WTC11 (cell line): ENCODE data around the gene TMA16. TPM values are rescaled to one million over a fixed set of nuclear protein-coding genes. Genes with fewer than 3 reads are reported as not detected.
A peak's percentile ranks its signal among the peaks of the same experiment; 100 is the strongest.

ENCODE experiments used
- ATF6 ChIP-seq: sonication (generic); formaldehyde crosslinking; IDR thresholded peaks from 2 replicates; pipeline ENCODE4 v1.8.1; 2023; ENCODE audit warnings: mild to moderate bottlenecking, missing genetic modification reagents
- CBFB ChIP-seq: sonication (generic); formaldehyde crosslinking; IDR thresholded peaks from 2 replicates; pipeline ENCODE4 v1.8.1; 2022; ENCODE audit warnings: mild to moderate bottlenecking, low read depth, missing genetic modification reagents
- FOXK1 ChIP-seq: sonication (generic); formaldehyde crosslinking; IDR thresholded peaks from 2 replicates; pipeline ENCODE4 v1.8.0; 2022; ENCODE audit warnings: mild to moderate bottlenecking, moderate library complexity, missing genetic modification reagents
- FOXP1 ChIP-seq: sonication (generic); formaldehyde crosslinking; IDR thresholded peaks from 2 replicates; pipeline ENCODE4 v1.8.0; 2022; ENCODE audit warnings: missing genetic modification reagents, mild to moderate bottlenecking, moderate library complexity, borderline replicate concordance
- IRF2 ChIP-seq: sonication (generic); formaldehyde crosslinking; IDR thresholded peaks from 2 replicates; pipeline ENCODE4 v1.8.0; 2022; ENCODE audit warnings: low read depth, missing genetic modification reagents, borderline replicate concordance
- JUN ChIP-seq: sonication (generic); formaldehyde crosslinking; IDR thresholded peaks from 2 replicates; pipeline ENCODE4 v1.8.0; 2023; ENCODE audit warnings: mild to moderate bottlenecking, missing genetic modification reagents
- KAT7 ChIP-seq: sonication (generic); formaldehyde crosslinking; IDR thresholded peaks from 2 replicates; pipeline ENCODE4 v1.8.1; 2023; ENCODE audit warnings: missing genetic modification reagents, mild to moderate bottlenecking, borderline replicate concordance
- MLX ChIP-seq: sonication (generic); formaldehyde crosslinking; IDR thresholded peaks from 2 replicates; pipeline ENCODE4 v1.8.1; 2023; ENCODE audit warnings: mild to moderate bottlenecking, missing genetic modification reagents, moderate library complexity
- MXD4 ChIP-seq: fragments of 250-450 bp; sonication (Bioruptor Pico); IDR thresholded peaks from 2 replicates; pipeline ENCODE4 v1.8.0; 2021; ENCODE audit warnings: mild to moderate bottlenecking, moderate library complexity, borderline replicate concordance
- NFYB ChIP-seq: sonication (generic); formaldehyde crosslinking; conservative IDR thresholded peaks from 2 replicates; pipeline ENCODE4 v1.8.0; 2022; ENCODE audit warnings: low read depth, missing genetic modification reagents
- RELA ChIP-seq: sonication (generic); formaldehyde crosslinking; IDR thresholded peaks from 2 replicates; pipeline ENCODE4 v1.8.1; 2022; ENCODE audit warnings: missing genetic modification reagents, mild to moderate bottlenecking, borderline replicate concordance
- RORB ChIP-seq: fragments of 250-450 bp; sonication (Bioruptor Pico); IDR thresholded peaks from 2 replicates; pipeline ENCODE4 v1.9.0; 2021; ENCODE audit warnings: mild to moderate bottlenecking
- ZBTB43 ChIP-seq: sonication (generic); formaldehyde crosslinking; IDR thresholded peaks from 2 replicates; pipeline ENCODE4 v1.8.1; 2023; ENCODE audit warnings: mild to moderate bottlenecking, missing genetic modification reagents
- ZNF396 ChIP-seq: fragments of 250-450 bp; sonication (Bioruptor Pico); IDR thresholded peaks from 2 replicates; pipeline ENCODE4 v1.8.0; 2021; ENCODE audit warnings: mild to moderate bottlenecking, moderate library complexity, borderline replicate concordance
- ZNF512 ChIP-seq: sonication (generic); formaldehyde crosslinking; IDR thresholded peaks from 2 replicates; pipeline ENCODE4 v1.8.1; 2022; ENCODE audit warnings: missing genetic modification reagents, borderline replicate concordance
- total RNA-seq: library from RNA; stranded (reverse); gene quantifications from 3 replicates; pipeline ENCODE4 v1.2.3, GENCODE V29; 2021
- TF ChIP-seq, protein P1 (sequence below): fragments of 250-450 bp; sonication (Bioruptor Pico); IDR thresholded peaks from 2 replicates; pipeline ENCODE4 v1.9.0; 2021; ENCODE audit warnings: mild to moderate bottlenecking
- TF ChIP-seq, protein P2 (sequence below): fragments of 250-450 bp; sonication (Bioruptor Pico); IDR thresholded peaks from 2 replicates; pipeline ENCODE4 v1.9.0; 2021; ENCODE audit warnings: mild to moderate bottlenecking
- TF ChIP-seq, protein P3 (sequence below): fragments of 250-450 bp; sonication (Bioruptor Pico); conservative IDR thresholded peaks from 2 replicates; pipeline ENCODE4 v1.9.0; 2021; ENCODE audit warnings: mild to moderate bottlenecking
- TF ChIP-seq, protein P4 (sequence below): fragments of 250-450 bp; sonication (Bioruptor Pico); IDR thresholded peaks from 2 replicates; pipeline ENCODE4 v1.9.0; 2021; ENCODE audit warnings: mild to moderate bottlenecking, borderline replicate concordance
- TF ChIP-seq, protein P5 (sequence below): sonication (generic); formaldehyde crosslinking; conservative IDR thresholded peaks from 2 replicates; pipeline ENCODE4 v1.8.1; 2022; ENCODE audit warnings: mild to moderate bottlenecking, missing genetic modification reagents

TMA16 gene
- total RNA-seq, 1 experiment from 2014 or later, result 63.7 TPM

DNA sequence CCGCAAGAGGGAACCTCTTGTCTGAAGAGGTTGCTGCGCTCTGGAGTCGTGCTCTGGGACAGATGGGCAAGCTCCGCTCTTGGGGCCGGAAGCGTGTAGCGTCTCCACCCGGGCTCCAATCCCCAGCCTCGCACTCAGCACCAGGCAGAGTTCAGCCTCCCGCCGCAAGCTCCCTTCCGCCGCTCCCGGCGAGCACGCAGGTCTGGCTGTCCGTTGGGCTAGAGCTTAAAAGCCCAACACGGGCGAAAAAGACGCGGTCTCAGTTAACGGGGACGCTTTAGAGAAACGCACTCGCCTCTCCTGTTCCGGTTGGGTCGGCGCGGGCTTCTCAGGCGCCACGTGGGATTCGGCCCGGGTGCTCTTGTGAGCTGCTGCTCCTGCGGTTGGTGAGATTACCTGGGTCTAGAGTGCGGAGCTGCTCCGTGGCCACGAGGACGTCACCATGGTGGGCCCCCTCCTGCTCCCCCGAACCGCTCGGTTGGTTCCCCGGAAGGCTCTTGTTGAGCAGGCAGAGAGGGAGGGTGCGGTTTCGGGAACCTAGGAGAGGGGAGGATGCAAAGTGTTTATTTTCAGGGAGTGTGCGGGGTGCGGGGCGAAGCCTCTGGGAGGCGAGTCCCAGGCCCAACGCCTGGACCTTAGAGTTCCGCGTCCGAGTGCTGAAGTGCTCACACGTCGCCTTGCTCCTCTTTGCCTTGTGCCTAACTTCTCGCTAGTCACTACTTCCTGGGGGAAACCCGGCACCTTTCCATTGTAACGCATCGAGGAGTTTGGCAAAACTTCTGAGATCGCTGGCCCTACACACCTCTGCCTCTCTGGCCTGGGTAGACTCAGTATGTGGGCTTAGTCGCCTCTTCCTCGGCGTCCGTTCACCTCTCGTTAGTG, at the start of gene TMA16 (continued):
- TF ChIP-seq ATF6 (no peak), CBFB (CRISPR knock-in tag) (no peak), RELA (CRISPR knock-in tag) (no peak), IRF2 (no peak), KAT7 (CRISPR knock-in tag) (peak; percentile 41; the same call in 1 of the 2 replicates), ZBTB43 (CRISPR knock-in tag) (peak; percentile 67; the same call in 1 of the 2 replicates), MXD4 (no peak), NFYB (CRISPR knock-in tag) (peak; percentile 46), FOXK1 (CRISPR knock-in tag) (peak; percentile 90), ZNF512 (CRISPR knock-in tag) (no peak), MLX (CRISPR knock-in tag) (peak; percentile 79; the same call in 1 of the 2 replicates), FOXP1 (CRISPR knock-in tag) (peak; percentile 79; the same call in 1 of the 2 replicates), JUN (CRISPR knock-in tag) (peak; percentile 30; the same call in 1 of the 2 replicates), ZNF396 (CRISPR knock-in tag) (no peak), RORB (CRISPR knock-in tag) (0 out of 2 replicates have a peak, but pooled peaks have one; percentile 48)
- TF ChIP-seq, protein P1, sequence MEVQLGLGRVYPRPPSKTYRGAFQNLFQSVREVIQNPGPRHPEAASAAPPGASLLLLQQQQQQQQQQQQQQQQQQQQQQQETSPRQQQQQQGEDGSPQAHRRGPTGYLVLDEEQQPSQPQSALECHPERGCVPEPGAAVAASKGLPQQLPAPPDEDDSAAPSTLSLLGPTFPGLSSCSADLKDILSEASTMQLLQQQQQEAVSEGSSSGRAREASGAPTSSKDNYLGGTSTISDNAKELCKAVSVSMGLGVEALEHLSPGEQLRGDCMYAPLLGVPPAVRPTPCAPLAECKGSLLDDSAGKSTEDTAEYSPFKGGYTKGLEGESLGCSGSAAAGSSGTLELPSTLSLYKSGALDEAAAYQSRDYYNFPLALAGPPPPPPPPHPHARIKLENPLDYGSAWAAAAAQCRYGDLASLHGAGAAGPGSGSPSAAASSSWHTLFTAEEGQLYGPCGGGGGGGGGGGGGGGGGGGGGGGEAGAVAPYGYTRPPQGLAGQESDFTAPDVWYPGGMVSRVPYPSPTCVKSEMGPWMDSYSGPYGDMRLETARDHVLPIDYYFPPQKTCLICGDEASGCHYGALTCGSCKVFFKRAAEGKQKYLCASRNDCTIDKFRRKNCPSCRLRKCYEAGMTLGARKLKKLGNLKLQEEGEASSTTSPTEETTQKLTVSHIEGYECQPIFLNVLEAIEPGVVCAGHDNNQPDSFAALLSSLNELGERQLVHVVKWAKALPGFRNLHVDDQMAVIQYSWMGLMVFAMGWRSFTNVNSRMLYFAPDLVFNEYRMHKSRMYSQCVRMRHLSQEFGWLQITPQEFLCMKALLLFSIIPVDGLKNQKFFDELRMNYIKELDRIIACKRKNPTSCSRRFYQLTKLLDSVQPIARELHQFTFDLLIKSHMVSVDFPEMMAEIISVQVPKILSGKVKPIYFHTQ (CRISPR knock-in tag), result no peak
- TF ChIP-seq, protein P2, sequence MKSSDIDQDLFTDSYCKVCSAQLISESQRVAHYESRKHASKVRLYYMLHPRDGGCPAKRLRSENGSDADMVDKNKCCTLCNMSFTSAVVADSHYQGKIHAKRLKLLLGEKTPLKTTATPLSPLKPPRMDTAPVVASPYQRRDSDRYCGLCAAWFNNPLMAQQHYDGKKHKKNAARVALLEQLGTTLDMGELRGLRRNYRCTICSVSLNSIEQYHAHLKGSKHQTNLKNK, result no peak
- TF ChIP-seq, protein P3, sequence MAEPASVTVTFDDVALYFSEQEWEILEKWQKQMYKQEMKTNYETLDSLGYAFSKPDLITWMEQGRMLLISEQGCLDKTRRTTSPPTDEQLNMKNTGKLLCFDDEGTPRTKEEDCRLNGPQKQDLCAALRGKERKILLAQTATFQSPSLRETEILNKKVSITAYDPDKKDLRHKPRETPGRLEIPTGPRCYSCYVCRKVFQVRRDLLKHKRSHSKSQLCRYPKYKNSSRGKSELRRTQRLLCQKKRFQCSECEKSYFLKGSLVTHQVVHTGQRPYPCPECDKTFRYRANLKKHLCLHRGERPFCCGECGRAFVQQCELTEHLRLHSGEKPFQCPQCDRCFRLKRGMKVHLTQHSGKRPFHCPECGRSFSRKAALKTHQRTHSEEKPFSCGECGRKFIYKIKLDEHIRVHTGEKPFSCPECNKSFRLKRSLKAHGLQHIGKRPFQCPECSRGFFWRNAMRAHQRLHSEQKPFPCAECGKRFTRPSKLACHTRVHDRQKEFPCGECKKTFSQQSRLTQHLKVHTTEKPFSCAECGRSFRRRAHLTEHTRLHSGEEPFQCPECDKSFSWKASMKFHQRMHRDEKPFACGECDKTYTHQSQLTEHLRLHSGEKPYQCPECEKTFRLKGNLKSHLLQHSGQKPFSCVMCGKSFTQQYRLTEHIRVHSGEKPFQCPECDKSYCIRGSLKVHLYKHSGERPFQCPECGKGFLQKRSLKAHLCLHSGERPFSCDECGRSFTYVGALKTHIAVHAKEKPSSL (CRISPR knock-in tag), result no peak
- TF ChIP-seq, protein P4, sequence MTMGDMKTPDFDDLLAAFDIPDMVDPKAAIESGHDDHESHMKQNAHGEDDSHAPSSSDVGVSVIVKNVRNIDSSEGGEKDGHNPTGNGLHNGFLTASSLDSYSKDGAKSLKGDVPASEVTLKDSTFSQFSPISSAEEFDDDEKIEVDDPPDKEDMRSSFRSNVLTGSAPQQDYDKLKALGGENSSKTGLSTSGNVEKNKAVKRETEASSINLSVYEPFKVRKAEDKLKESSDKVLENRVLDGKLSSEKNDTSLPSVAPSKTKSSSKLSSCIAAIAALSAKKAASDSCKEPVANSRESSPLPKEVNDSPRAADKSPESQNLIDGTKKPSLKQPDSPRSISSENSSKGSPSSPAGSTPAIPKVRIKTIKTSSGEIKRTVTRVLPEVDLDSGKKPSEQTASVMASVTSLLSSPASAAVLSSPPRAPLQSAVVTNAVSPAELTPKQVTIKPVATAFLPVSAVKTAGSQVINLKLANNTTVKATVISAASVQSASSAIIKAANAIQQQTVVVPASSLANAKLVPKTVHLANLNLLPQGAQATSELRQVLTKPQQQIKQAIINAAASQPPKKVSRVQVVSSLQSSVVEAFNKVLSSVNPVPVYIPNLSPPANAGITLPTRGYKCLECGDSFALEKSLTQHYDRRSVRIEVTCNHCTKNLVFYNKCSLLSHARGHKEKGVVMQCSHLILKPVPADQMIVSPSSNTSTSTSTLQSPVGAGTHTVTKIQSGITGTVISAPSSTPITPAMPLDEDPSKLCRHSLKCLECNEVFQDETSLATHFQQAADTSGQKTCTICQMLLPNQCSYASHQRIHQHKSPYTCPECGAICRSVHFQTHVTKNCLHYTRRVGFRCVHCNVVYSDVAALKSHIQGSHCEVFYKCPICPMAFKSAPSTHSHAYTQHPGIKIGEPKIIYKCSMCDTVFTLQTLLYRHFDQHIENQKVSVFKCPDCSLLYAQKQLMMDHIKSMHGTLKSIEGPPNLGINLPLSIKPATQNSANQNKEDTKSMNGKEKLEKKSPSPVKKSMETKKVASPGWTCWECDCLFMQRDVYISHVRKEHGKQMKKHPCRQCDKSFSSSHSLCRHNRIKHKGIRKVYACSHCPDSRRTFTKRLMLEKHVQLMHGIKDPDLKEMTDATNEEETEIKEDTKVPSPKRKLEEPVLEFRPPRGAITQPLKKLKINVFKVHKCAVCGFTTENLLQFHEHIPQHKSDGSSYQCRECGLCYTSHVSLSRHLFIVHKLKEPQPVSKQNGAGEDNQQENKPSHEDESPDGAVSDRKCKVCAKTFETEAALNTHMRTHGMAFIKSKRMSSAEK (CRISPR knock-in tag), result 0 out of 2 replicates have a peak, but pooled peaks have one; percentile 20
- TF ChIP-seq, protein P5, sequence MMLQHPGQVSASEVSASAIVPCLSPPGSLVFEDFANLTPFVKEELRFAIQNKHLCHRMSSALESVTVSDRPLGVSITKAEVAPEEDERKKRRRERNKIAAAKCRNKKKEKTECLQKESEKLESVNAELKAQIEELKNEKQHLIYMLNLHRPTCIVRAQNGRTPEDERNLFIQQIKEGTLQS (CRISPR knock-in tag), result no peak
